Measurements from ENCODE around the gene IL17REL.
"Not testable (repeated sequence)": the region's sequence is repeated elsewhere in the genome, so short reads cannot be mapped to it uniquely, and the experiment has no call there.

The IL17REL gene

GRCh38 chr22:49983148-49984042, 29.2 kb downstream of the IL17REL start:
- DNase-seq: peak in 1 of 3 donors; percentile 67

GRCh38 chr22:49981799-49982198, 30.8 kb downstream of the IL17REL start:
- DNase-seq: not testable (repeated sequence)

GRCh38 chr22:49979587-49980264, 32.8 kb downstream of the IL17REL start:
- peak; percentile 79 to 81 (median 80) for DNase-seq

GRCh38 chr22:49977578-49977977, 35.0 kb downstream of the IL17REL start:
- DNase-seq: no peak

GRCh38 chr22:49976439-49977175, 36.0 kb downstream of the IL17REL start:
- peak; percentile 89 to 95 (median 94) for DNase-seq

- peak; percentile 58 to 79 (median 65) for DNase-seq
Observed at GRCh38 chr22:49975543-49976389, 36.8 kb downstream of the IL17REL start.

GRCh38 chr22:49973018-49973961, 39.3 kb downstream of the IL17REL start:
- no peak for DNase-seq

- no peak for DNase-seq
Observed at GRCh38 chr22:49972163-49973017, 40.2 kb downstream of the IL17REL start.

- DNase-seq: peak; percentile 90 to 96 (median 92)
Observed at GRCh38 chr22:49971232-49972162, 41.1 kb downstream of the IL17REL start.

GRCh38 chr22:49970528-49971231, 41.9 kb downstream of the IL17REL start:
- DNase-seq: peak; percentile 99

GRCh38 chr22:49969751-49970527, 42.6 kb downstream of the IL17REL start:
- peak in 1 of 3 donors; percentile 42 for DNase-seq

GRCh38 chr22:49968831-49969661, 43.5 kb downstream of the IL17REL start:
- peak in 1 of 3 donors; percentile 18 for DNase-seq

- DNase-seq: no peak
Observed at GRCh38 chr22:49968313-49968830, 44.2 kb downstream of the IL17REL start.

GRCh38 chr22:49967706-49968208, 44.8 kb downstream of the IL17REL start:
- DNase-seq: no peak

GRCh38 chr22:49966774-49967705, 45.5 kb downstream of the IL17REL start:
- DNase-seq: peak; percentile 88 to 95 (median 92)
